ENCODE measurements around the gene GGACT. TPM values are rescaled to one million over a fixed set of nuclear protein-coding genes. Genes with fewer than 3 reads are reported as not detected.

GGACT gene
- total RNA-seq, 1 donor from 2014 or later, result 5.2 TPM

GRCh38 chr13:100495455-100495854 is 93.1 kb downstream of the GGACT start:
- H3K9me3 Mint-ChIP-seq (ENCODE audit: unreplicated experiment), result peaks cover 1% of the 10 kb centered on the region
- H3K27ac Mint-ChIP-seq (ENCODE audit: unreplicated experiment), result no peak overlapping the region
- H3K36me3 Mint-ChIP-seq (ENCODE audit: unreplicated experiment), result no peaks in the 10 kb centered on the region
- H3K4me1 Mint-ChIP-seq (ENCODE audit: low read depth, unreplicated experiment), result peaks cover 32% of the 10 kb centered on the region
- H3K27me3 Mint-ChIP-seq (ENCODE audit: unreplicated experiment), result peaks cover 7% of the 10 kb centered on the region
- no peak overlapping the region for H3K4me3 Mint-ChIP-seq (ENCODE audit: unreplicated experiment)
- TF ChIP-seq CTCF (IDR thresholded peaks at IDR 0.05; ENCODE audit: partially characterized antibody, unreplicated experiment), result no peak
- DNase-seq, result no peak

GRCh38 chr13:100493418-100493817 is 95.2 kb downstream of the GGACT start:
- TF ChIP-seq CTCF (IDR thresholded peaks at IDR 0.05; ENCODE audit: partially characterized antibody, unreplicated experiment), result no peak

GRCh38 chr13:100491164-100491842 is 97.3 kb downstream of the GGACT start:
- Mint-ChIP-seq H3K4me1 (ENCODE audit: low read depth, unreplicated experiment) (peaks cover 15% of the 10 kb centered on the region), H3K9me3 (ENCODE audit: unreplicated experiment) (peaks cover 4% of the 10 kb centered on the region), H3K36me3 (ENCODE audit: unreplicated experiment) (no peaks in the 10 kb centered on the region), H3K4me3 (ENCODE audit: unreplicated experiment) (no peak overlapping the region), H3K27me3 (ENCODE audit: unreplicated experiment) (peaks cover 3% of the 10 kb centered on the region), H3K27ac (ENCODE audit: unreplicated experiment) (no peak overlapping the region)
- DNase-seq, result no peak
- TF ChIP-seq CTCF (IDR thresholded peaks at IDR 0.05; ENCODE audit: partially characterized antibody, unreplicated experiment), result no peak

More at GRCh38 chr13:100493418-100493817, 95.2 kb downstream of the GGACT start:
- Mint-ChIP-seq H3K27me3 (ENCODE audit: unreplicated experiment) (peaks cover 6% of the 10 kb centered on the region), H3K9me3 (ENCODE audit: unreplicated experiment) (peaks cover 4% of the 10 kb centered on the region), H3K36me3 (ENCODE audit: unreplicated experiment) (no peaks in the 10 kb centered on the region), H3K27ac (ENCODE audit: unreplicated experiment) (no peak overlapping the region), H3K4me1 (ENCODE audit: low read depth, unreplicated experiment) (peaks cover 19% of the 10 kb centered on the region), H3K4me3 (ENCODE audit: unreplicated experiment) (no peak overlapping the region)
- DNase-seq, result no peak

GRCh38 chr13:100490692-100491091 is 97.9 kb downstream of the GGACT start:
- no peak for TF ChIP-seq CTCF (IDR thresholded peaks at IDR 0.05; ENCODE audit: partially characterized antibody, unreplicated experiment)
- Mint-ChIP-seq H3K27ac (ENCODE audit: unreplicated experiment) (no peak overlapping the region), H3K4me3 (ENCODE audit: unreplicated experiment) (no peak overlapping the region), H3K4me1 (ENCODE audit: low read depth, unreplicated experiment) (peaks cover 15% of the 10 kb centered on the region), H3K36me3 (ENCODE audit: unreplicated experiment) (no peaks in the 10 kb centered on the region), H3K9me3 (ENCODE audit: unreplicated experiment) (peaks cover 4% of the 10 kb centered on the region), H3K27me3 (ENCODE audit: unreplicated experiment) (peaks cover 3% of the 10 kb centered on the region)
- DNase-seq, result no peak

GRCh38 chr13:100485265-100485664 is 103.3 kb downstream of the GGACT start:
- Mint-ChIP-seq H3K27me3 (ENCODE audit: unreplicated experiment) (peaks cover 3% of the 10 kb centered on the region), H3K36me3 (ENCODE audit: unreplicated experiment) (peaks cover 4% of the 10 kb centered on the region), H3K4me1 (ENCODE audit: low read depth, unreplicated experiment) (peaks cover 19% of the 10 kb centered on the region), H3K4me3 (ENCODE audit: unreplicated experiment) (no peak overlapping the region), H3K27ac (ENCODE audit: unreplicated experiment) (no peak overlapping the region), H3K9me3 (ENCODE audit: unreplicated experiment) (peaks cover 4% of the 10 kb centered on the region)
- no peak for TF ChIP-seq CTCF (IDR thresholded peaks at IDR 0.05; ENCODE audit: partially characterized antibody, unreplicated experiment)
- DNase-seq, result no peak

All from glutamatergic neuron (in vitro differentiated cells).